H9 (cell line): ENCODE results near the gene MOB3C. TPM values are rescaled to one million over a fixed set of nuclear protein-coding genes. Genes with fewer than 3 reads are reported as not detected.

Source experiments
- DNase-seq: peaks from one replicate; pipeline ENCODE4 v3.0.0-alpha.2; 2017
- H2AFZ ChIP-seq: one replicate; pipeline ENCODE4 v1.6.1; 2013; ENCODE audit warnings: mild to moderate bottlenecking, low read length, control low read depth, moderate library complexity
- H2AK5ac ChIP-seq: 2 replicates; pipeline ENCODE4 v1.6.1; 2013; ENCODE audit warnings: low read length, control low read depth, mixed read lengths; ENCODE audit not compliant: insufficient read length
- H2BK120ac ChIP-seq: one replicate; pipeline ENCODE4 v1.6.1; 2013; ENCODE audit warnings: low read depth, mild to moderate bottlenecking, low read length, control low read depth, inconsistent platforms; ENCODE audit not compliant: poor library complexity, severe bottlenecking
- H2BK12ac ChIP-seq: 2 replicates; pipeline ENCODE4 v1.6.1; 2013; ENCODE audit warnings: low read length, control low read depth, mixed read lengths, low read depth; ENCODE audit not compliant: insufficient read length
- H2BK15ac ChIP-seq: 2 replicates; pipeline ENCODE4 v1.6.1; 2013; ENCODE audit warnings: low read depth, low read length, control low read depth
- H2BK20ac ChIP-seq: one replicate; pipeline ENCODE4 v1.6.1; 2013; ENCODE audit warnings: low read depth, mild to moderate bottlenecking, low read length, control low read depth, inconsistent platforms; ENCODE audit not compliant: poor library complexity, severe bottlenecking
- H2BK5ac ChIP-seq: 2 replicates; pipeline ENCODE4 v1.6.1; 2013; ENCODE audit warnings: low read length, control low read depth, mixed read lengths; ENCODE audit not compliant: insufficient read length
- H3K14ac ChIP-seq: 2 replicates; pipeline ENCODE4 v1.6.1; 2013; ENCODE audit warnings: low read length, control low read depth; ENCODE audit not compliant: insufficient read depth
- H3K18ac ChIP-seq: 2 replicates; pipeline ENCODE4 v1.6.1; 2013; ENCODE audit warnings: low read depth, mild to moderate bottlenecking, mixed read lengths, low read length, control low read depth; ENCODE audit not compliant: insufficient read length
- H3K23ac ChIP-seq: 2 replicates; pipeline ENCODE4 v1.6.1; 2013; ENCODE audit warnings: low read length, control low read depth, mixed read lengths, low read depth; ENCODE audit not compliant: insufficient read length
- H3K23me2 ChIP-seq: 2 replicates; pipeline ENCODE4 v1.6.1; 2013; ENCODE audit warnings: low read depth, mild to moderate bottlenecking, mixed read lengths, low read length, control low read depth; ENCODE audit not compliant: insufficient read length, poor library complexity, severe bottlenecking
- H3K27ac ChIP-seq: 2 replicates; pipeline ENCODE4 v1.5.1; 2013; ENCODE audit warnings: low read length, control low read depth, mixed read lengths, low read depth; ENCODE audit not compliant: insufficient read length
- H3K27me3 ChIP-seq: 2 replicates; pipeline ENCODE4 v1.6.1; 2013; ENCODE audit warnings: low read length, control low read depth, inconsistent platforms; ENCODE audit not compliant: insufficient read depth
- H3K4ac ChIP-seq: 2 replicates; pipeline ENCODE4 v1.6.1; 2013; ENCODE audit warnings: low read depth, mild to moderate bottlenecking, control low read depth, inconsistent platforms, low read length, moderate library complexity
- H3K4me1 ChIP-seq: 2 replicates; pipeline ENCODE4 v1.6.1; 2013; ENCODE audit warnings: low read length, control low read depth, inconsistent platforms; ENCODE audit not compliant: insufficient read depth
- H3K4me2 ChIP-seq: 2 replicates; pipeline ENCODE4 v1.6.1; 2013; ENCODE audit warnings: low read length, control low read depth, mixed read lengths; ENCODE audit not compliant: insufficient read length, insufficient read depth
- H3K56ac ChIP-seq: 2 replicates; pipeline ENCODE4 v1.6.1; 2013; ENCODE audit warnings: low read depth, mild to moderate bottlenecking, mixed read lengths, low read length, control low read depth; ENCODE audit not compliant: insufficient read length
- H3K79me1 ChIP-seq: 2 replicates; pipeline ENCODE4 v1.6.1; 2013; ENCODE audit warnings: low read depth, mild to moderate bottlenecking, moderate library complexity, low read length, control low read depth, inconsistent platforms; ENCODE audit not compliant: insufficient read depth, poor library complexity, severe bottlenecking
- H3K79me2 ChIP-seq: 2 replicates; pipeline ENCODE4 v1.6.1; 2013; ENCODE audit warnings: low read length, control low read depth, inconsistent platforms; ENCODE audit not compliant: insufficient read depth
- H3K9ac ChIP-seq: 2 replicates; pipeline ENCODE4 v1.6.1; 2013; ENCODE audit warnings: low read length, control low read depth, mixed read lengths; ENCODE audit not compliant: insufficient read length; ENCODE audit errors: extremely low read depth
- H3K9me3 ChIP-seq: one replicate; pipeline ENCODE4 v1.6.1; 2013; ENCODE audit warnings: low read depth, low read length, inconsistent platforms; ENCODE audit not compliant: control insufficient read depth
- H3T11ph ChIP-seq: one replicate; pipeline ENCODE4 v1.6.1; 2013; ENCODE audit warnings: mild to moderate bottlenecking, low read length, control low read depth, inconsistent platforms
- H4K20me1 ChIP-seq: one replicate; pipeline ENCODE4 v1.6.1; 2013; ENCODE audit not compliant: control insufficient read depth, insufficient read length, insufficient read depth
- H4K5ac ChIP-seq: 2 replicates; pipeline ENCODE4 v1.6.1; 2013; ENCODE audit warnings: low read depth, mild to moderate bottlenecking, mixed read lengths, low read length, control low read depth; ENCODE audit not compliant: insufficient read length
- H4K8ac ChIP-seq: replicated peaks from 2 replicates; pipeline ENCODE4 v1.6.1; 2013; ENCODE audit warnings: low read length, control low read depth, mixed read lengths, low read depth; ENCODE audit not compliant: insufficient read length
- H4K91ac ChIP-seq: 2 replicates; pipeline ENCODE4 v1.6.1; 2013; ENCODE audit warnings: low read depth, mild to moderate bottlenecking, moderate library complexity, mixed read lengths, low read length, control low read depth; ENCODE audit not compliant: insufficient read length
- H3K27ac Mint-ChIP-seq, 3 experiments: 2 replicates in 2 of 3; 3 replicates in 1 of 3; pipeline ENCODE4 v1.8.0; 2020 to 2021; ENCODE audit warnings: mixed read lengths in 3 of 3, mild to moderate bottlenecking in 1 of 3, moderate library complexity in 1 of 3
- H3K27me3 Mint-ChIP-seq: 2 replicates; pipeline ENCODE4 v1.8.0; 2021; ENCODE audit warnings: low read depth, mild to moderate bottlenecking, moderate library complexity, mixed read lengths
- H3K36me3 Mint-ChIP-seq, 3 experiments: 2 replicates in 2 of 3; 3 replicates in 1 of 3; pipeline ENCODE4 v1.8.0; 2020 to 2021; ENCODE audit warnings: low read depth in 3 of 3, mixed read lengths in 3 of 3; ENCODE audit not compliant: insufficient read depth in 1 of 3
- H3K4me1 Mint-ChIP-seq, 2 experiments: 2 replicates each; pipeline ENCODE4 v1.8.0; 2020; ENCODE audit warnings: mixed read lengths in 2 of 2
- H3K4me3 Mint-ChIP-seq, 2 experiments: 2 replicates in 1 of 2; 3 replicates in 1 of 2; pipeline ENCODE4 v1.8.0; 2020 to 2021; ENCODE audit warnings: mild to moderate bottlenecking in 2 of 2, mixed read lengths in 2 of 2, moderate library complexity in 1 of 2
- H3K9me3 Mint-ChIP-seq, 2 experiments: 2 replicates in 1 of 2; 3 replicates in 1 of 2; pipeline ENCODE4 v1.8.0; 2020; ENCODE audit warnings: mild to moderate bottlenecking in 2 of 2, mixed read lengths in 2 of 2, moderate library complexity in 1 of 2
- CTCF ChIP-seq: fragments of 200-600 bp; sonication (generic); conservative IDR thresholded peaks from 3 replicates; pipeline ENCODE4 v1.8.0; 2021; ENCODE audit warnings: antibody characterized with exemption, mild to moderate bottlenecking
- WGBS: extraction: QIAGEN DNeasy Blood & Tissue Kit; methylation state at CpG from one replicate; pipeline ENCODE4 v1.1.7; 2013; ENCODE audit warnings: missing lambda C conversion rate, low lambda C conversion rate, mixed read lengths; ENCODE audit not compliant: insufficient read length; ENCODE audit errors: extremely low coverage; 5-methylcytosine and 5-hydroxymethylcytosine counted together
- total RNA-seq: library from RNA; stranded (reverse); gene quantifications from 2 replicates; pipeline ENCODE4 v1.2.1, GENCODE V29; 2021

The MOB3C gene
- total RNA-seq, 1 experiment from 2014 or later: 3.2 TPM

- Histone ChIP-seq H4K5ac (no peak overlapping the region), H2BK15ac (no peak overlapping the region), H2BK12ac (no peak overlapping the region), H3K27ac (no peak overlapping the region), H3K79me2 (no peaks in the 10 kb centered on the region), H4K91ac (no peak overlapping the region), H3K23me2 (peaks cover 8% of the 10 kb centered on the region), H3K14ac (no peak overlapping the region), H2AK5ac (no peak overlapping the region), H3K79me1 (no peaks in the 10 kb centered on the region), H3K56ac (no peak overlapping the region), H2BK5ac (no peak overlapping the region), H3K9ac (no peak overlapping the region), H3K23ac (no peak overlapping the region), H2BK120ac (no peak overlapping the region), H3K4me2 (no peak overlapping the region), H3T11ph (no peak overlapping the region), H4K20me1 (no peaks in the 10 kb centered on the region), H2BK20ac (no peak overlapping the region), H3K4ac (no peak overlapping the region), H3K27me3 (peaks cover 3% of the 10 kb centered on the region; the same call in 1 of the 2 replicates), H4K8ac (no peak overlapping the region), H3K4me1 (peaks cover 14% of the 10 kb centered on the region; the same call in 1 of the 2 replicates), H3K18ac (no peak overlapping the region), H2AFZ (no peak overlapping the region), H3K9me3 (no peaks in the 10 kb centered on the region)
- Mint-ChIP-seq H3K36me3 (peaks cover 0 to 2% (median 0%) of the 10 kb centered on the region in 3 experiments; a peak in 2 of 7 replicates), H3K9me3 (no peaks in the 10 kb centered on the region), H3K4me1 (peaks cover 49 to 57% of the 10 kb centered on the region in 2 experiments), H3K4me3 (peak overlapping the region in 1 of 2 experiments; percentile 89; a peak in 3 of 5 replicates), H3K27ac (no peak overlapping the region), H3K27me3 (peaks cover 32% of the 10 kb centered on the region)
- no peak for TF ChIP-seq CTCF
- DNase-seq: no peak
- WGBS: no CpG with 5 or more reads among the region's 2 CpGs
These were observed 1.5 kb downstream of the MOB3C start for GRCh38 chr1:46615088-46615487.
